NB4 (cell line): ENCODE data around the gene INO80D.

Experiments used
- DNase-seq: peaks from one replicate; pipeline ENCODE4 v3.0.0; 2010; ENCODE audit warnings: low read depth
- H3K4me3 ChIP-seq: one replicate; pipeline ENCODE4 v1.5.1; 2011; ENCODE audit warnings: mild to moderate bottlenecking, low read depth, low read length, moderate library complexity
- MAX ChIP-seq: IDR thresholded peaks from 2 replicates; pipeline ENCODE4 v1.6.1; 2011; ENCODE audit warnings: low read depth, low read length
- MYC ChIP-seq: IDR thresholded peaks from 2 replicates; pipeline ENCODE4 v1.6.1; 2011; ENCODE audit warnings: low read depth, low read length
- POLR2A ChIP-seq: IDR thresholded peaks from 2 replicates; pipeline ENCODE4 v1.6.1; 2011; ENCODE audit warnings: mild to moderate bottlenecking; ENCODE audit not compliant: insufficient read length; ENCODE audit errors: extremely low read depth
- TF ChIP-seq, protein P1 (sequence below): IDR thresholded peaks from one replicate; pipeline ENCODE4 v1.5.1; 2012; ENCODE audit warnings: low read depth, low read length

The INO80D gene

GRCh38 chr2:205964111-205964761 is 121.7 kb downstream of the INO80D start:
- TF ChIP-seq, protein P1, sequence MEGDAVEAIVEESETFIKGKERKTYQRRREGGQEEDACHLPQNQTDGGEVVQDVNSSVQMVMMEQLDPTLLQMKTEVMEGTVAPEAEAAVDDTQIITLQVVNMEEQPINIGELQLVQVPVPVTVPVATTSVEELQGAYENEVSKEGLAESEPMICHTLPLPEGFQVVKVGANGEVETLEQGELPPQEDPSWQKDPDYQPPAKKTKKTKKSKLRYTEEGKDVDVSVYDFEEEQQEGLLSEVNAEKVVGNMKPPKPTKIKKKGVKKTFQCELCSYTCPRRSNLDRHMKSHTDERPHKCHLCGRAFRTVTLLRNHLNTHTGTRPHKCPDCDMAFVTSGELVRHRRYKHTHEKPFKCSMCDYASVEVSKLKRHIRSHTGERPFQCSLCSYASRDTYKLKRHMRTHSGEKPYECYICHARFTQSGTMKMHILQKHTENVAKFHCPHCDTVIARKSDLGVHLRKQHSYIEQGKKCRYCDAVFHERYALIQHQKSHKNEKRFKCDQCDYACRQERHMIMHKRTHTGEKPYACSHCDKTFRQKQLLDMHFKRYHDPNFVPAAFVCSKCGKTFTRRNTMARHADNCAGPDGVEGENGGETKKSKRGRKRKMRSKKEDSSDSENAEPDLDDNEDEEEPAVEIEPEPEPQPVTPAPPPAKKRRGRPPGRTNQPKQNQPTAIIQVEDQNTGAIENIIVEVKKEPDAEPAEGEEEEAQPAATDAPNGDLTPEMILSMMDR = no peak
- TF ChIP-seq MAX = no peak
- TF ChIP-seq MYC = no peak
- no peak for TF ChIP-seq POLR2A
- H3K4me3 ChIP-seq = no peak overlapping the region
- DNase-seq = no peak

DNA sequence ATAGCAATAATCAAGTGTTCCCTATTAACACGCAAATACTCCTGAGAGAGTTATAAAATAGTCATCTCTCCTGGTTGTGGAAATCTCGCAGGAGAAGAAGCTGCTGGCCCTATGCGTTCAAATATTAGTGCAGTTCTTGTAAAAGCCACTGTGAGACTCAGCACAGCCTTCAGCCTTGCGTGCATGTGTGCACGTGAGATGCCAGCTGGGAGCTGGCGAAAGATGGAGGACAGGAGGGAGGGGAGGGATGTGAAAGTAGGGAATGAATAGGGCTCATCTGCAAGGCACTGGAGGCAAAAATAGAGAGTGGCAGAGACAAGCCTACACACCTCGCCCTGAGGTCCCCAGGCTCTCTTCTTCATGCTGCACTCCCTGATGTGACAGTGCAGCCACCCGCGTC is 126.5 kb downstream of the INO80D start:
- no peak overlapping the region for H3K4me3 ChIP-seq
- no peak for TF ChIP-seq MYC
- no peak for DNase-seq

DNA sequence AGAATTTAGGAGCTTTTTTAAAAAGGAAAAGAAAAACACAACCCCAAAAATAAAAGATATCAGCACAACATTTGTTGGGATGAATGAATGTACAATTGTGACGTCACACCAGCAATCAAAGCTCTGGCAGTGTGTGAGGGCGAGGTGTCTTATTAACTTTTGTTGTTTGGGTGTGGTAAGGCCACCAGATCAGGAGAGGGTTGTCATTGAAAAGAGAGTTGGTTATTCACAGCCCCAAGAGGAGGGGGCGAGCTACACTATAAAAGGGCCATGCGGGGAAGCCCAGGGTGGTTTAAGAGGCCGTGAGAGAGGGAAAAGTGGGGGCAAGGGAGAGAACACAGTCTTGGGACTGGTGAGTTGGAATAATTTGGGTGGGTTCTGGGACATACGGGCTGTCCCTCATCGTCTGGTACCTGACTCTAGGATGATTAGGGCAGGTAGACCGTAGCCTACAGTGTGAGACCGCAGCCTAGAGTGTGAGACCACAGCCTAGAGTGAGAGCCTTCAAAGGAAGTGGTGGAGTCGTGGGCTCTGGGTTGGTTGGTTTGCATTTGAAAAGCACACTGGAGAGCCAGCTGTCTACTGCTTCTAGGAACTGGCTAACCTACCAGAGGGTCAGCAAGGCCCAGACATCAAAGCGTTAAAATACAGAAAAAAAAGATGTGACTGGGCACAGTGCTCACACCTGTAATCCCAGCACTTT is 128.4 kb downstream of the INO80D start:
- no peak for DNase-seq
- H3K4me3 ChIP-seq = no peak overlapping the region
- TF ChIP-seq, protein P1 = no peak
- TF ChIP-seq POLR2A (no peak), MYC (no peak), MAX (no peak)

DNA sequence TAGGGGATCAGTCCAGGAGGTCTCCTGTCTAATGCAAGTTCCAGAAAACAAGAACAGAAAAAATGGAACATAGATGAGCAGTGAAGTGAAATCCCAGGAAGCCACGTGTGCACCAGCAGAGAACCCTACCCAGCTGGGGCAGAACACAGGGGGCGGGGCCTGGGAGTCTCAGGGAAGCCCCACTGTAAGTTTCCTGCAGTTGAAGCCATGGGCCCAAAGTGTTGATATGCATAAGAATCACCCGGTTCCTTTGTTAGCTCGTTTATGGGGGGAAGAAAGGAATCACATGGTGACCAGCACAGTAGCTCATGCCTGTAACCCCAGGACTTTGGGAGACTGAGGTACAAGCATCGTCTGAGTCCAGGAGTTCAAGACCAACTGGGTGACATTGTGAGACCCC is 131.3 kb downstream of the INO80D start:
- TF ChIP-seq MAX (no peak), MYC (no peak)
- DNase-seq = no peak
- H3K4me3 ChIP-seq = no peak overlapping the region

DNA sequence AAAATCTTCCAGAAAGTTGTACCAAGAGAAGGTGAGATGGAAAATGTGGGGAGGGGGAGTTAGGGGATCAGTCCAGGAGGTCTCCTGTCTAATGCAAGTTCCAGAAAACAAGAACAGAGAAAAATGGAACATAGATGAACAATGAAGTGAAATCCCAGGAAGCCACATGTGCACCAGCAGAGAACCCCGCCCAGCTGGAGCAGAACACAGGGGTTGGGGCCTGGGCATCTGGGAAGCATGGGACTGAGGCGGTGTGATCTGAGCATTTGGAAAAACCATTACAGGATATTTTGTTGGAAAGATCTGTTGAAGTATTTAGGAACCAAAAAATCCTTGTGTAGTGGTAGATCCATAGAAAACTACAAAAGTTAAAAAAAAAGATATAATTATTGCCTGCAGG is 133.7 kb downstream of the INO80D start:
- H3K4me3 ChIP-seq = no peak overlapping the region
- no peak for DNase-seq
- TF ChIP-seq MYC (no peak), MAX (no peak), POLR2A (no peak)
- TF ChIP-seq, protein P1 = no peak

GRCh38 chr2:205948883-205949282 is 137.1 kb downstream of the INO80D start:
- DNase-seq = peak; percentile 40
- TF ChIP-seq, protein P1 = no peak
- TF ChIP-seq MYC (no peak), MAX (no peak), POLR2A (no peak)
- H3K4me3 ChIP-seq = no peak overlapping the region

- TF ChIP-seq POLR2A = no peak
- TF ChIP-seq MAX = no peak
- TF ChIP-seq, protein P1 = no peak
- TF ChIP-seq MYC = no peak
- no peak for DNase-seq
- no peak overlapping the region for H3K4me3 ChIP-seq
Measured at GRCh38 chr2:205948496-205948837, 137.5 kb downstream of the INO80D start.
